Fibroblast of peridontal ligament (primary cell): ENCODE measurements around the gene NRG3.
"Not testable (repeated sequence)": the region's sequence is repeated elsewhere in the genome, so short reads cannot be mapped to it uniquely, and the experiment has no call there.

Experiments used
- DNase-seq: peaks from one replicate; pipeline ENCODE4 v3.0.0-alpha.2; 2010; ENCODE audit errors: extremely low read depth

Gene NRG3

GRCh38 chr10:82981137-82981723 is 1106.2 kb downstream of the NRG3 start:
- peak; percentile 69 for DNase-seq

GRCh38 chr10:82982110-82982608 is 1107.2 kb downstream of the NRG3 start:
- peak; percentile 96 for DNase-seq

GRCh38 chr10:82986216-82986615 is 1111.2 kb downstream of the NRG3 start:
- no peak for DNase-seq

- not testable (repeated sequence) for DNase-seq
These were observed 1131.5 kb downstream of the NRG3 start for GRCh38 chr10:83006479-83006878.

- DNase-seq = no peak
These were observed 1132.5 kb downstream of the NRG3 start for GRCh38 chr10:83007510-83007909.

GRCh38 chr10:83012866-83013265 is 1137.9 kb downstream of the NRG3 start:
- peak; percentile 1 for DNase-seq

- no peak for DNase-seq
These were observed 1142.3 kb downstream of the NRG3 start for GRCh38 chr10:83017076-83017867.

GRCh38 chr10:83023662-83024061 is 1148.7 kb downstream of the NRG3 start:
- DNase-seq = no peak
